ENCODE results near the gene PACS2.

DNA sequence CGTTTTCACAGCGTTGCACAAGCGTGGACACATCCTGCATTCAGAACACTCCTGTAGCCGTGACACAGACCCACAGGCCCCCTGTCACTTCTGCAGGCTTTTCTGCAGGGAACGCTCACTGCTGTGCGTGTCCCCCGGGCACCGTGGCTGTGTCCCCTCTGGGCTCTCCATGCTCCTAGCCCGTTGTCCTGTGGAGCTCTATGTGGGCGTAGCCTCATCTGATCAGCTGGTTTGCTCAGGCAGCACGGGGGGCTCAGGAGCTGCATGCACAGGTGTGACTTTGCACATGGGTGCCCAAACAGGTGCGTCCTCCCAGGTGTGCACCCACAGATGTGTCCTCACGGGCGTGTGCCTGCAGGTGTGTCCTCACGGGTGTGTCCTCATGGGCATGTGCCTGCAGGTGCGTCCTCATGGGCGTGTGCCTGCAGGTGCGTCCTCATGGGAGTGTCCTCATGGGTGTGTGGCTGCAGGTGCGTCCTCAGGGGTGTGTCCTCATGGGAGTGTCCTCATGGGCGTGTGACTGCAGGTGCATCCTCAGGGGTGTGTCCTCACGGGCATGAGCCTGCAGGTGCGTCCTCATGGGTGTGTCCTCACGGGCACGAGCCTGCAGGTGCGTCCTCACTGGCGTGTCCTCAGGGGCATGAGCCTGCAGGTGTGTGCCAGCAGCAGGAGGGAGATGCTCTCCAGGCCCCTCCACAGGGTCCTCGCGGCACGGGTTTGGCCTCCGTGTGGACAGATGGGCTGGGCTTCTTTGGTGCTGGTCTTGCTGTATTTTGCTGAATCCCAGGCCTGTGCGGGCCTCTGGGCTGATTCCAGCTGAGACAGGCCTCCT is 122.6 kb downstream of the PACS2 start:
- TF ChIP-seq, protein P1, sequence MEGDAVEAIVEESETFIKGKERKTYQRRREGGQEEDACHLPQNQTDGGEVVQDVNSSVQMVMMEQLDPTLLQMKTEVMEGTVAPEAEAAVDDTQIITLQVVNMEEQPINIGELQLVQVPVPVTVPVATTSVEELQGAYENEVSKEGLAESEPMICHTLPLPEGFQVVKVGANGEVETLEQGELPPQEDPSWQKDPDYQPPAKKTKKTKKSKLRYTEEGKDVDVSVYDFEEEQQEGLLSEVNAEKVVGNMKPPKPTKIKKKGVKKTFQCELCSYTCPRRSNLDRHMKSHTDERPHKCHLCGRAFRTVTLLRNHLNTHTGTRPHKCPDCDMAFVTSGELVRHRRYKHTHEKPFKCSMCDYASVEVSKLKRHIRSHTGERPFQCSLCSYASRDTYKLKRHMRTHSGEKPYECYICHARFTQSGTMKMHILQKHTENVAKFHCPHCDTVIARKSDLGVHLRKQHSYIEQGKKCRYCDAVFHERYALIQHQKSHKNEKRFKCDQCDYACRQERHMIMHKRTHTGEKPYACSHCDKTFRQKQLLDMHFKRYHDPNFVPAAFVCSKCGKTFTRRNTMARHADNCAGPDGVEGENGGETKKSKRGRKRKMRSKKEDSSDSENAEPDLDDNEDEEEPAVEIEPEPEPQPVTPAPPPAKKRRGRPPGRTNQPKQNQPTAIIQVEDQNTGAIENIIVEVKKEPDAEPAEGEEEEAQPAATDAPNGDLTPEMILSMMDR (IDR thresholded peaks at IDR 0.05) = no peak
- TF ChIP-seq POLR2A (IDR thresholded peaks at IDR 0.05; ENCODE audit: low read depth) = no peak

All from esophagus muscularis mucosa (tissue), 3 donors.